HepG2 (cell line): Measurements from ENCODE around the gene DHRS7. TPM values are rescaled to one million over a fixed set of nuclear protein-coding genes. Genes with fewer than 3 reads are reported as not detected.
A peak's percentile ranks its signal among the peaks of the same experiment; 100 is the strongest.

Experiments
- AHDC1 ChIP-seq: sonication (generic); formaldehyde crosslinking; IDR thresholded peaks from 2 replicates; pipeline ENCODE4 v1.5.1; 2020; ENCODE audit warnings: mild to moderate bottlenecking, missing genetic modification reagents, borderline replicate concordance
- ATAD3A ChIP-seq: sonication (generic); formaldehyde crosslinking; IDR thresholded peaks from 2 replicates; pipeline ENCODE4 v1.4.0; 2020; ENCODE audit warnings: missing genetic modification reagents
- CEBPG ChIP-seq: IDR thresholded peaks from 2 replicates; pipeline ENCODE4 v1.6.1; 2016
- HINFP ChIP-seq: sonication (generic); formaldehyde crosslinking; IDR thresholded peaks from 2 replicates; pipeline ENCODE4 v1.4.0; 2020; ENCODE audit warnings: low read depth, mild to moderate bottlenecking, missing genetic modification reagents
- MBNL3 ChIP-seq: fragments of 250-450 bp; sonication (Bioruptor Pico); conservative IDR thresholded peaks from 2 replicates; pipeline ENCODE4 v1.8.0; 2022; ENCODE audit warnings: mild to moderate bottlenecking, inconsistent platforms
- MED1 ChIP-seq: sonication (generic); formaldehyde crosslinking; IDR thresholded peaks from 2 replicates; pipeline ENCODE4 v1.4.0; 2020; ENCODE audit warnings: missing genetic modification reagents
- MXI1 ChIP-seq: IDR thresholded peaks from 3 replicates; pipeline ENCODE4 v1.6.1; 2012; ENCODE audit warnings: low read depth, low read length, inconsistent platforms, borderline replicate concordance
- NPAS2 ChIP-seq: sonication (generic); formaldehyde crosslinking; IDR thresholded peaks from 2 replicates; pipeline ENCODE4 v1.8.0; 2022; ENCODE audit warnings: mild to moderate bottlenecking, missing genetic modification reagents, borderline replicate concordance
- SOX6 ChIP-seq, 2 experiments: fragments of 450-650 bp in 1 of 2; sonication (generic) in 1 of 2; formaldehyde crosslinking in 1 of 2; IDR thresholded peaks; 2 replicates each; pipeline versions ENCODE4 v1.4.0 to v1.6.1; 2017 to 2020; ENCODE audit warnings: antibody characterized with exemption in 1 of 2, mild to moderate bottlenecking in 1 of 2, missing genetic modification reagents in 1 of 2
- TFAP4 ChIP-seq: sonication (generic); IDR thresholded peaks from 2 replicates; pipeline ENCODE4 v1.6.1; 2016; ENCODE audit warnings: low read depth, borderline replicate concordance
- USF2 ChIP-seq, 2 experiments: sonication (generic) in 1 of 2; formaldehyde crosslinking in 1 of 2; IDR thresholded peaks; 2 replicates each; pipeline versions ENCODE4 v1.5.1 to v1.6.1; 2011 to 2020; ENCODE audit warnings: borderline replicate concordance in 1 of 2, low read depth in 1 of 2, low read length in 1 of 2, mild to moderate bottlenecking in 1 of 2, missing genetic modification reagents in 1 of 2, moderate library complexity in 1 of 2
- ZNF264 ChIP-seq: sonication (generic); formaldehyde crosslinking; IDR thresholded peaks from 2 replicates; pipeline ENCODE4 v1.4.0; 2020; ENCODE audit warnings: missing genetic modification reagents
- ZNF382 ChIP-seq: sonication (generic); formaldehyde crosslinking; IDR thresholded peaks from 2 replicates; pipeline ENCODE4 v1.5.0; 2020; ENCODE audit warnings: missing genetic modification reagents, mild to moderate bottlenecking, borderline replicate concordance
- ZNF777 ChIP-seq: sonication (generic); formaldehyde crosslinking; IDR thresholded peaks from 2 replicates; pipeline ENCODE4 v1.4.0; 2020; ENCODE audit warnings: missing genetic modification reagents
- polyA plus RNA-seq, 8 experiments: library from polyadenylated mRNA; depleted of rRNA in 3 of 8; stranded (reverse) in 7 of 8; unstranded in 1 of 8; fragments of >200 nt; fragmentation: Illumina TruSeq in 4 of 8; extraction: Trizol in 4 of 8; gene quantifications; 2 replicates each; pipeline versions ENCODE4 v1.2.1 to v1.2.3, GENCODE V29; 2011 to 2016; ENCODE audit warnings: low read depth in 4 of 8, missing spikeins in 1 of 8, mixed read lengths in 1 of 8; ENCODE audit not compliant: insufficient read depth in 1 of 8
- total RNA-seq, 5 experiments: library from RNA; depleted of rRNA; stranded (reverse); fragments of >200 nt; fragmentation: Illumina TruSeq; extraction: Trizol; gene quantifications; 2 replicates each; pipeline ENCODE4 v1.2.3, GENCODE V29; 2016; ENCODE audit warnings: low read depth in 1 of 5
- TF ChIP-seq, protein P1 (sequence below): sonication (generic); formaldehyde crosslinking; IDR thresholded peaks from 2 replicates; pipeline ENCODE4 v1.4.0; 2020; ENCODE audit warnings: missing genetic modification reagents, low read depth, mild to moderate bottlenecking, borderline replicate concordance
- TF ChIP-seq, protein P2 (sequence below): IDR thresholded peaks from 2 replicates; pipeline ENCODE4 v1.6.1; 2016; ENCODE audit warnings: control low read depth

The DHRS7 gene
- total and polyA plus RNA-seq, 2 of the 13 experiments (the other 11 are each of a cell fraction or from before 2014, with no cell fraction given): 20.8 to 44.4 TPM

DNA sequence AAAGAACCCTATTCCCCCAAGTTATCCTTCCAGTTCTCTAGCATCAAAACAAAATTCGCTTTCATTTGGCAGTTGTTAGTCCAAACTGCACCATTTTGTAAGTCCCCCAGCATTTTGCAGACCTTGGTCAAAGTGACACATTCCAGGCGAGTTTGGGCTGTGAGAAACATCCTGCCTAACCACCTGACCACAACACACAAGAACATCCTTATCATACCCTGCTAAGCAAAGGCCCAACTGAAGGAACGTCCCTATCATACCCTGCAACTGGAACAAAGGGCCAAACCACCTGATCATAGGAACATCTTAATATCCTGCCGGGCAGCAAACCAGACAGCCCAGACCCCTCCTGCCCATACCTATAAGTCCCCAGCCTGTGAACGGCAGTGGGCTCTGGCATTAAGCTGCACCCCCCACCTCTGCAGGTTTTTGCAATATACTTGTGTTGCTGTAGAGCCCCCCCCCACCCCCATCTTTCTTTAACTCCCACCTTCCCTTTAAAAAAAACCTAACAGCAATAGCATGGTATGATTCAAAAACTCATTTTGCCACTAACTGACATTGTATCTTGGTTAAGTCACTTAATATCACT lies 70.8 kb downstream of the DHRS7 start (continued):
- TF ChIP-seq HINFP (CRISPR knock-in tag) (no peak), SOX6 (IDR thresholded peaks at IDR 0.05) (no peak), SOX6 (CRISPR knock-in tag; IDR thresholded peaks at IDR 0.05) (peak; percentile 44), MED1 (CRISPR knock-in tag) (peak; percentile 78), TFAP4 (peak; percentile 54; the same call in 1 of the 2 replicates), MBNL3 (CRISPR knock-in tag) (no peak), ZNF264 (0 out of 2 replicates have a peak, but pooled peaks have one; percentile 44), ATAD3A (CRISPR knock-in tag) (no peak), NPAS2 (no peak), MXI1 (peak; percentile 38; the same call in 1 of the 3 replicates), USF2 (IDR thresholded peaks at IDR 0.05; ENCODE audit: low read depth, low read length) (peak; percentile 20; the same call in 1 of the 2 replicates), USF2 (CRISPR knock-in tag; IDR thresholded peaks at IDR 0.05; ENCODE audit: borderline replicate concordance) (peak; percentile 30; the same call in 1 of the 2 replicates), ZNF382 (CRISPR knock-in tag) (no peak), AHDC1 (CRISPR knock-in tag) (peak; percentile 62; the same call in 1 of the 2 replicates), ZNF777 (CRISPR knock-in tag) (no peak), CEBPG (CRISPR knock-in tag) (no peak)
- TF ChIP-seq, protein P1, sequence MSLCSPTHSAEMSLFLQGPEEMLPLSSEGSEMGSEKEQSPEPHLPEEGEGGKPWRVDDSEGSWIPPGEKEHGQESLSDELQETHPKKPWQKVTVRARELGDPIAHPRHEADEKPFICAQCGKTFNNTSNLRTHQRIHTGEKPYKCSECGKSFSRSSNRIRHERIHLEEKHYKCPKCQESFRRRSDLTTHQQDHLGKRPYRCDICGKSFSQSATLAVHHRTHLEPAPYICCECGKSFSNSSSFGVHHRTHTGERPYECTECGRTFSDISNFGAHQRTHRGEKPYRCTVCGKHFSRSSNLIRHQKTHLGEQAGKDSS (CRISPR knock-in tag): no peak
- TF ChIP-seq, protein P2, sequence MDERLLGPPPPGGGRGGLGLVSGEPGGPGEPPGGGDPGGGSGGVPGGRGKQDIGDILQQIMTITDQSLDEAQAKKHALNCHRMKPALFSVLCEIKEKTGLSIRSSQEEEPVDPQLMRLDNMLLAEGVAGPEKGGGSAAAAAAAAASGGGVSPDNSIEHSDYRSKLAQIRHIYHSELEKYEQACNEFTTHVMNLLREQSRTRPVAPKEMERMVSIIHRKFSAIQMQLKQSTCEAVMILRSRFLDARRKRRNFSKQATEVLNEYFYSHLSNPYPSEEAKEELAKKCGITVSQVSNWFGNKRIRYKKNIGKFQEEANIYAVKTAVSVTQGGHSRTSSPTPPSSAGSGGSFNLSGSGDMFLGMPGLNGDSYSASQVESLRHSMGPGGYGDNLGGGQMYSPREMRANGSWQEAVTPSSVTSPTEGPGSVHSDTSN: no peak
